GM23338 (cell line): Measurements from ENCODE around the gene TLE2. TPM values are rescaled to one million over a fixed set of nuclear protein-coding genes. Genes with fewer than 3 reads are reported as not detected.

Source experiments
- ATAC-seq: fragments of 200-7000 bp; cut with Tn5 transposase; 3 replicates; pipeline ENCODE4 v1.9.1; 2020
- DNase-seq: peaks from one replicate; pipeline ENCODE4 v3.0.0-alpha.2; 2015; ENCODE audit warnings: low spot score
- H2AFZ ChIP-seq: fragments of 200-600 bp; sonication (generic); 2 replicates; pipeline ENCODE4 v1.8.0; 2016; ENCODE audit warnings: antibody characterized with exemption, mild to moderate bottlenecking, moderate library complexity
- H3F3A ChIP-seq: fragments of 200-600 bp; sonication (generic); replicated peaks from 2 replicates; pipeline ENCODE4 v1.8.0; 2017; ENCODE audit warnings: antibody characterized with exemption, mixed run types, low read depth
- H3K27ac ChIP-seq: fragments of 200-600 bp; sonication (generic); 2 replicates; pipeline ENCODE4 v1.6.1; 2016; ENCODE audit warnings: low read depth
- H3K27me3 ChIP-seq: fragments of 200-600 bp; sonication (generic); 2 replicates; pipeline ENCODE4 v1.8.0; 2016; ENCODE audit warnings: mild to moderate bottlenecking, mixed run types, moderate library complexity; ENCODE audit not compliant: insufficient read depth
- H3K36me3 ChIP-seq: fragments of 200-600 bp; sonication (generic); 2 replicates; pipeline ENCODE4 v1.8.0; 2016; ENCODE audit warnings: mild to moderate bottlenecking; ENCODE audit not compliant: insufficient read depth
- H3K4me1 ChIP-seq: fragments of 200-600 bp; sonication (generic); 2 replicates; pipeline ENCODE4 v1.8.0; 2016; ENCODE audit warnings: mild to moderate bottlenecking, moderate library complexity; ENCODE audit not compliant: insufficient read depth
- H3K4me2 ChIP-seq: fragments of 200-600 bp; sonication (generic); 2 replicates; pipeline ENCODE4 v1.7.1; 2017; ENCODE audit warnings: mixed run types
- H3K4me3 ChIP-seq: fragments of 200-600 bp; sonication (generic); 2 replicates; pipeline ENCODE4 v1.6.1; 2016; ENCODE audit warnings: mixed run types
- H3K79me2 ChIP-seq: fragments of 200-600 bp; sonication (generic); replicated peaks from 2 replicates; pipeline ENCODE4 v1.8.0; 2017; ENCODE audit warnings: mild to moderate bottlenecking; ENCODE audit not compliant: insufficient read depth
- H3K9me2 ChIP-seq: fragments of 200-600 bp; sonication (generic); 2 replicates; pipeline ENCODE4 v1.8.0; 2017; ENCODE audit not compliant: insufficient read depth
- H4K20me1 ChIP-seq: fragments of 200-600 bp; sonication (generic); replicated peaks from 2 replicates; pipeline ENCODE4 v1.8.0; 2017; ENCODE audit warnings: mild to moderate bottlenecking; ENCODE audit not compliant: insufficient read depth
- H3K27ac Mint-ChIP-seq: 2 replicates; pipeline ENCODE4 v1.8.0; 2020; ENCODE audit warnings: inconsistent platforms, mild to moderate bottlenecking, moderate library complexity, mixed read lengths
- H3K27me3 Mint-ChIP-seq: 3 replicates; pipeline ENCODE4 v1.8.0; 2022; ENCODE audit warnings: low read depth, mild to moderate bottlenecking, moderate library complexity, mixed read lengths, inconsistent platforms; ENCODE audit not compliant: insufficient read depth, poor library complexity
- H3K36me3 Mint-ChIP-seq: 3 replicates; pipeline ENCODE4 v1.8.0; 2021; ENCODE audit warnings: low read depth, mild to moderate bottlenecking, inconsistent platforms, moderate library complexity, mixed read lengths
- H3K4me1 Mint-ChIP-seq: 3 replicates; pipeline ENCODE4 v1.8.0; 2020; ENCODE audit warnings: mild to moderate bottlenecking, inconsistent platforms, mixed read lengths
- H3K4me3 Mint-ChIP-seq: 3 replicates; pipeline ENCODE4 v1.8.0; 2021; ENCODE audit warnings: moderate library complexity, mild to moderate bottlenecking, inconsistent platforms, mixed read lengths
- H3K9me3 Mint-ChIP-seq: 3 replicates; pipeline ENCODE4 v1.8.0; 2020; ENCODE audit warnings: moderate library complexity, mild to moderate bottlenecking, inconsistent platforms, mixed read lengths
- CREB1 ChIP-seq: fragments of 250-450 bp; sonication (Bioruptor Pico); IDR thresholded peaks from 2 replicates; pipeline ENCODE4 v1.5.0; 2020; ENCODE audit warnings: low read depth, mild to moderate bottlenecking, moderate library complexity
- CTCF ChIP-seq, 2 experiments: fragments of 200-600 bp in 1 of 2; sonication (generic) in 1 of 2; conservative IDR thresholded peaks; 2 replicates each; pipeline versions ENCODE4 v1.5.1 to v1.6.1; 2016 to 2017; ENCODE audit warnings: antibody characterized with exemption in 2 of 2, low read depth in 2 of 2, mild to moderate bottlenecking in 2 of 2, moderate library complexity in 1 of 2
- EZH2 ChIP-seq: fragments of 200-600 bp; sonication (generic); IDR thresholded peaks from one replicate; pipeline ENCODE4 v1.8.0; 2017; ENCODE audit warnings: antibody characterized with exemption, mild to moderate bottlenecking, low read depth; ENCODE audit not compliant: unreplicated experiment
- EZH2phosphoT487 ChIP-seq: fragments of 200-600 bp; sonication (generic); IDR thresholded peaks from one replicate; pipeline ENCODE4 v1.8.1; 2018; ENCODE audit warnings: antibody characterized with exemption; ENCODE audit not compliant: unreplicated experiment
- JUNB ChIP-seq: IDR thresholded peaks from one replicate; pipeline ENCODE4 v1.6.1; 2016; ENCODE audit warnings: antibody characterized with exemption; ENCODE audit not compliant: unreplicated experiment
- NANOG ChIP-seq: IDR thresholded peaks from 2 replicates; pipeline ENCODE4 v1.6.1; 2016; ENCODE audit warnings: antibody characterized with exemption, borderline replicate concordance
- POLR2AphosphoS5 ChIP-seq: IDR thresholded peaks from 2 replicates; pipeline ENCODE4 v1.6.1; 2016; ENCODE audit warnings: antibody characterized with exemption, low read depth
- REST ChIP-seq: IDR thresholded peaks from one replicate; pipeline ENCODE4 v1.6.1; 2018; ENCODE audit warnings: antibody characterized with exemption; ENCODE audit not compliant: unreplicated experiment
- STAT1 ChIP-seq: IDR thresholded peaks from one replicate; pipeline ENCODE4 v1.6.1; 2016; ENCODE audit warnings: antibody characterized with exemption; ENCODE audit not compliant: unreplicated experiment
- ZNF114 ChIP-seq: fragments of 250-450 bp; sonication (Bioruptor Pico); IDR thresholded peaks from 2 replicates; pipeline ENCODE4 v1.5.0; 2020; ENCODE audit warnings: mild to moderate bottlenecking, moderate library complexity
- ZNF331 ChIP-seq: fragments of 250-450 bp; sonication (Bioruptor Pico); IDR thresholded peaks from 2 replicates; pipeline ENCODE4 v1.5.0; 2020; ENCODE audit warnings: low read depth, mild to moderate bottlenecking, moderate library complexity
- ZNF462 ChIP-seq: fragments of 250-450 bp; sonication (Bioruptor Pico); IDR thresholded peaks from 2 replicates; pipeline ENCODE4 v1.5.0; 2020; ENCODE audit warnings: mild to moderate bottlenecking, moderate library complexity
- polyA plus RNA-seq: library from polyadenylated mRNA; unstranded; fragments of >200 nt; fragmentation: Nextera tagmentation; extraction: Ambion mirVana; gene quantifications from 2 replicates; pipeline ENCODE4 v1.2.1, GENCODE V29; 2016
- total RNA-seq: library from RNA; depleted of rRNA; stranded (reverse); fragments of >200 nt; shearing (Covaris generic); gene quantifications from 2 replicates; pipeline ENCODE4 v1.2.3, GENCODE V29; 2014
- TF ChIP-seq, protein P1 (sequence below): IDR thresholded peaks from 2 replicates; pipeline ENCODE4 v1.6.1; 2016; ENCODE audit warnings: antibody characterized with exemption

Gene TLE2
- total and polyA plus RNA-seq, 2 experiments from 2014 or later, result 5.2 to 22.8 TPM

DNA sequence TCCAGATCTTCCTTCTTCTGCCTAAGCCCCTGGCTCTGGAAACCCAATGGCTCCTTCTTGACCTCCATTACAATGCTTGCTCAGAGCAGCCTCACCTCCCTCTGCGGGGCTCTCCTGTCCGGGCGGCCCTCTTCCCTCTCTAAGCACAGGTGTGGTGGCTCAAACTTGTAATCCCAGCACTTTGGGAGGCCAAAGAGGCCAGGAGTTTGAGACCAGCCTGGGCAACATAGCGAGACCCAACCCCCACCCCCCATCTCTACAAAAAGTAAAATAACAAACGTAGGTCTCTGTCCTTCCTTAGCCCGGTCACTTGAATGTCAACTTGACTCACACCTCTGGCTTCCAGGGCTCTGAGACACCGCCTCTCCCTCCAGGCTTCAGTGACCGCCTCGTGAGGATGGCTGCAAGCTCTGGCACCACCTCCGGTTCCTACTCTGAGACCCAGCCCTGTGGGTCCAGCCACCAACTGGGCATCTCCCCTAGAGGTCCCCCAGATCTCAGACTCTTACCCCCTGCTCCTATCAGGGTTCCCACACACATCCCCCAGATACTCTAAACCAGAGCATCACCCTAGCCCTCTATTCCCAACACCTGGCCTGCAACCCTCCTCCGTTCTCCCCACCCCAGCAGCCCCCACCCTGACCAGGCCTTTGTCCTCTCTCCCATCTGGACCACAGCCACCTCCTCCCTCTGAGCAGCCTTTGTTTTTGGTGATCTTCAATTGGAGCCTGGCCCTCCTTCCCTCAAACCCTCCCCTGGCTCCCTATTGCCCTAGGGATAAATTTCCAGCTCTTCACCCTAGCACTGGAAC is 4.7 kb upstream of the TLE2 start:
- Histone ChIP-seq H3K36me3 (no peaks in the 10 kb centered on the region), H3K27ac (no peak overlapping the region), H3K9me2 (no peaks in the 10 kb centered on the region), H3K4me1 (peaks cover 8% of the 10 kb centered on the region), H3K4me2 (peak overlapping the region; percentile 82), H3K27me3 (peaks cover 68% of the 10 kb centered on the region), H3K4me3 (no peak overlapping the region), H3K79me2 (no peaks in the 10 kb centered on the region), H3F3A (peaks cover 17% of the 10 kb centered on the region), H4K20me1 (no peaks in the 10 kb centered on the region), H2AFZ (no peak overlapping the region)
- Mint-ChIP-seq H3K27ac (no peak overlapping the region), H3K4me1 (peaks cover 15% of the 10 kb centered on the region), H3K27me3 (peaks cover 52% of the 10 kb centered on the region), H3K4me3 (no peak overlapping the region; the same call in 1 of the 3 replicates), H3K9me3 (peaks cover 3% of the 10 kb centered on the region; the same call in 1 of the 3 replicates), H3K36me3 (no peaks in the 10 kb centered on the region; the same call in 1 of the 3 replicates)
- ATAC-seq (no peak), DNase-seq (no peak)
- no peak for TF ChIP-seq CREB1 (CRISPR knock-in tag)
- no peak for TF ChIP-seq POLR2AphosphoS5
- TF ChIP-seq REST, result no peak
- no peak for TF ChIP-seq NANOG
- TF ChIP-seq CTCF (conservative IDR thresholded peaks at IDR 0.05; ENCODE audit: low read depth in 2 of 2), result no peak
- TF ChIP-seq, protein P1, sequence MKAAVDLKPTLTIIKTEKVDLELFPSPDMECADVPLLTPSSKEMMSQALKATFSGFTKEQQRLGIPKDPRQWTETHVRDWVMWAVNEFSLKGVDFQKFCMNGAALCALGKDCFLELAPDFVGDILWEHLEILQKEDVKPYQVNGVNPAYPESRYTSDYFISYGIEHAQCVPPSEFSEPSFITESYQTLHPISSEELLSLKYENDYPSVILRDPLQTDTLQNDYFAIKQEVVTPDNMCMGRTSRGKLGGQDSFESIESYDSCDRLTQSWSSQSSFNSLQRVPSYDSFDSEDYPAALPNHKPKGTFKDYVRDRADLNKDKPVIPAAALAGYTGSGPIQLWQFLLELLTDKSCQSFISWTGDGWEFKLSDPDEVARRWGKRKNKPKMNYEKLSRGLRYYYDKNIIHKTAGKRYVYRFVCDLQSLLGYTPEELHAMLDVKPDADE, result no peak
- no peak for TF ChIP-seq EZH2phosphoT487
- no peak for TF ChIP-seq ZNF114 (CRISPR knock-in tag)
- TF ChIP-seq ZNF331 (CRISPR knock-in tag), result no peak
- no peak for TF ChIP-seq JUNB
- no peak for TF ChIP-seq STAT1
- TF ChIP-seq EZH2, result no peak
- TF ChIP-seq ZNF462, result no peak
